Retinal pigment epithelial cell (primary cell): Measurements from ENCODE around the gene PRKCI.

Source experiments
- DNase-seq: peaks from one replicate; pipeline ENCODE4 v3.0.0-alpha.2; 2010; ENCODE audit warnings: low read depth
- H3K4me3 ChIP-seq: 2 replicates; pipeline ENCODE4 v1.5.1; 2011; ENCODE audit warnings: mild to moderate bottlenecking, low read length, control low read depth, moderate library complexity
- TF ChIP-seq, protein P1 (sequence below): conservative IDR thresholded peaks from 2 replicates; pipeline ENCODE4 v1.5.1; 2011; ENCODE audit warnings: low read depth, low read length, control low read depth, inconsistent platforms

The PRKCI gene

DNA sequence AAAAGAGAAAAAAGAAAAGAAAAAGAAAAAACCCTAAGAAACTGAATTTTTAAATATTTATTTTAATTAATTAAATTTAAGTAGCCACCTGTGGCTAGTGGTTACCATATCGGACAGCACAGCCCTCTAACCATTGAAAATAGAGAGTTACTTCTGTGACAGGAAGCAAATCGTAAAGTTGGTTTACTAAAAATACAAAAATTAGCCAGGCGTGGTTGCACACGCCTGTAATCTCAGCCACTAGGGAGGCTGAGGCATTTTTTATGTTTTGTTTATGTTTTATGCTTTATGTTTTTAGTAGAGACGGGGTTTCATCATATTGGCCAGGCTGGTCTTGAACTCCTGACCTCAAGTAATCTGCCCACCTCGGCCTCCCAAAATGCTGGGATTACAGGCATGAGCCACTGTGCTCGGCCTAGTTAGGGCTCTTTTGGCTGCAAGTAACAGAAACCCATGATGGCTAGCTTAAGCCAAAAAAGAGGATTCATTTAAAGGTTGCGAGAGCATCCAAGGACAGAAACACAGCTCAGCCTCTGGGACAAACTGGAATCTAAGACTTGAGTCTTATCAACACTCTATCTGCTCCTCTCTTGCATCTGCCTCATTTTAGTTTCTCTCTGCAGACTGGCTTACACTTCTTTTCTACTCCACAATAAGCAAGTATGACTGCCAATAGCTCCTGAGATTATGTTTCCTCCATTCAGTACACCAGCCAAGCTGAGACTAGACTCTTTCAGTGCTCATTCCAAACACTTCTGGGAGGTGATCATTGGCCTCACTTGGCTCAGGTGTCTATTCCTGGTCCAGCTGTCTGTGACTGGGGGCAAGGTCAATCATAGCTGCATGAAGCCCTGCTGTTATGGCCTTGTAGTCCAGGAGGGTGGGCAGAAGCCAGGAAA, 128.5 kb downstream of the PRKCI start:
- TF ChIP-seq, protein P1, sequence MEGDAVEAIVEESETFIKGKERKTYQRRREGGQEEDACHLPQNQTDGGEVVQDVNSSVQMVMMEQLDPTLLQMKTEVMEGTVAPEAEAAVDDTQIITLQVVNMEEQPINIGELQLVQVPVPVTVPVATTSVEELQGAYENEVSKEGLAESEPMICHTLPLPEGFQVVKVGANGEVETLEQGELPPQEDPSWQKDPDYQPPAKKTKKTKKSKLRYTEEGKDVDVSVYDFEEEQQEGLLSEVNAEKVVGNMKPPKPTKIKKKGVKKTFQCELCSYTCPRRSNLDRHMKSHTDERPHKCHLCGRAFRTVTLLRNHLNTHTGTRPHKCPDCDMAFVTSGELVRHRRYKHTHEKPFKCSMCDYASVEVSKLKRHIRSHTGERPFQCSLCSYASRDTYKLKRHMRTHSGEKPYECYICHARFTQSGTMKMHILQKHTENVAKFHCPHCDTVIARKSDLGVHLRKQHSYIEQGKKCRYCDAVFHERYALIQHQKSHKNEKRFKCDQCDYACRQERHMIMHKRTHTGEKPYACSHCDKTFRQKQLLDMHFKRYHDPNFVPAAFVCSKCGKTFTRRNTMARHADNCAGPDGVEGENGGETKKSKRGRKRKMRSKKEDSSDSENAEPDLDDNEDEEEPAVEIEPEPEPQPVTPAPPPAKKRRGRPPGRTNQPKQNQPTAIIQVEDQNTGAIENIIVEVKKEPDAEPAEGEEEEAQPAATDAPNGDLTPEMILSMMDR: no peak
- no peak overlapping the region for H3K4me3 ChIP-seq
- DNase-seq: no peak

DNA sequence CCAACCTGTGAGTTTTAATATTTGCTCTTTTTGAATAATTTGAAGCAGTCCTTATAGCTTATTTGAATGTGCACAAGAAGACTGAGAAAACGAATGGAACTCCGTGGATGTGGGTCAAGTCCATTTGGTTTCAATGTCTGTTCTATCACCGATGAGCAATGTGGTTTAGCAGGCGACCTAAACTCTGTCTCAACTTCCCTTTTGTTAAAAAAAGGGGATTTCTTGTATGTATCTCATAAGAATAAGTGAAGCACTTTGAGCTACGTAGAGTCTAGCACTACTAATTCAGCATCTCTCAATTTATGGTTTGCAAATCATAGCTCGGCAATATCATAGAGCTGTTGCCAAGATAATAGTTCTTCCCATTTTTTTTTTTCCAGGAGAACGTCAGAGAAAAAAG, 130.7 kb downstream of the PRKCI start:
- no peak overlapping the region for H3K4me3 ChIP-seq
- TF ChIP-seq, protein P1: no peak
- DNase-seq: no peak

DNA sequence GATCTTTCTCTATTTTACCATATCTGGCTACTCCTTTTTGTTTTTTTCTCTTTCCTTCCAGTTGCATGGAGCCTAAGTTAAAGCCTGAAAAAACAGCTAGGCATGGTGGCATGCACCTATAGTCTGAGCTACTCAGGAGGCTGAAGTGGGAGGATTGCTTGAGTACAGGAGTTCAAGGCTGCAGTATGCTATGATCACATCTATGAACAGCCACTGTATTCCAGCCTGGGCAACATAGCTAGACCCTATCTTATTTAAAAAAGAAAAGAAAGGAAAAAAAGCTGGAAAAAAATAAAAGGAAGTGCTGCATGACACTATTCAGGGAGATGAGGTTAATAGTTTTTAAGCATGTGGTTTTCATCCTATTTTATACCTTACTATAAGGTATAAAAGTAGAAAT, 131.3 kb downstream of the PRKCI start:
- TF ChIP-seq, protein P1: no peak
- no peak for DNase-seq
- no peak overlapping the region for H3K4me3 ChIP-seq

DNA sequence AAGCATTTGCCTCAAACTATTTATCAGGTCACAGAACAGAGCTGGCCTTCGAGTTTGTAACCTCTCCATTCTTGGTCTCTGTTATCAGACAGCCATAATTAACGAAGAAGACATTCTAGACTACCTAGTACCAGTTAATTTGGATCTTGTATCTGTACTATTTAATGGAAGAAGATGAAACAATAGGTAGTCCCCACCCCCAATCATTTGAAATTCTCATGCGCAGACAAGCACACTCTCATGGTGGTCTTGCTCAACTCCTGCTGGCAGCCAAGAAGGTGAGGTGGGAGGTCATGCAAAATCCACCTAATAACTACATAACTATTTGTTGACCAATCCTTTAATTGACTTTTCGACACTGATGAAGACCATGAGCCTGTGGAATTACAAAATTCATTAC, 132.5 kb downstream of the PRKCI start:
- H3K4me3 ChIP-seq: no peak overlapping the region
- DNase-seq: no peak
- TF ChIP-seq, protein P1: no peak
